ENCODE results near the gene SLC16A3. TPM values are rescaled to one million over a fixed set of nuclear protein-coding genes. Genes with fewer than 3 reads are reported as not detected.

Gene SLC16A3
- total RNA-seq, 1 donor from 2014 or later = 115 TPM

DNA sequence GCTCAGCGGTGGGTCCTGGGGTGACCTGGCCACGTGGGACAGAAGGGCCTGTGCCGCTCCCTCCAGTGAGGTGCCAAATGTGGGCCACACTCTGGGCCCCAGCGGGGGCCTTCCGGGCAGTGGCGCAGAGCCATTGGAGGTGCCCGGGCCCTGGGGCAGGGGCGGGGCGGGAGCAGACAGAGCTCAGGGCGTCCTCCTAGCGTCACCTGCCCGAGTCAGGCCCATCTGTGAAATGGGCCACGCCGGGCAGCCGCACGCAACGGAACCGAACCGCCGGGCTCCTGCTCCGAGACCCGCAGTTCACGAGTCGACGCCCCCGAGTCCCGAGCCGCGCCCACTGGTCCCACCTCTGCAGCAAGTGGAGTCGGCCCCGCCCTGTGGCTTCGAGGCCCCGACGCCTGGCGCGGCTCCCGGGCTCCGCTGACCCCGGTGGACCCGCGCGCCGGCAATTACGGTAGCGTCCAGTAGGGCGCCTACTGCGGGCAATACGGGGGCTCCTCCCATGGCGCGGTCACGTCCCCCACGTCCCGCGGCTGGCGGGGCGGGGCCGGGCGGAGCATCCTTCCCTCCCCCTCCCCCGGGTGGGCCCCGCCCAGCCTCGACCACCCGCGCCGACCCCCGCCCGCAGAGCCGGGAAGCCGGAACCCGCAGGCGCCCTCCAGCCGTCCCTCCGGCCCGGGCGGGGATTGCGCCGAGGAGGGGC, 1.9 kb downstream of the SLC16A3 start:
- intact Hi-C loops (cut with micrococcal nuclease) = no loop called here
- peak; percentile 64 for DNase-seq (ENCODE audit: low spot score)
- Mint-ChIP-seq H3K4me1 (ENCODE audit: low read depth) (peaks cover 6% of the 10 kb centered on the region), H3K4me3 (peak overlapping the region; percentile 94), H3K27me3 (ENCODE audit: insufficient read depth) (no peaks in the 10 kb centered on the region), H3K36me3 (ENCODE audit: low read depth) (peaks cover 2% of the 10 kb centered on the region), H3K9me3 (no peaks in the 10 kb centered on the region), H3K27ac (no peak overlapping the region)

DNA sequence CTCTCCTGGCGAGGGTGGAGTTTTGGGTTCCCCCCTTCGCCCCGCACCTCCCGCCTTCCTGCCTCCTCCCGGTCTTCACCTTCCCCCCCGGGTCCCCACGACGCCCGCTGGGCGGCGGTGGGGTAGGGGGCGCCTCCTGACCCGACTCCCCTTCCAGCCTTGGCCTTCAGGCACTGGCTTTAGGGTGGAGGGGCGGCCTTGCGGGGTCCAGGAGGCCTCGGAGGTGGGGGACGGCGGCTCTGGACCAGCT, 2.4 kb downstream of the SLC16A3 start:
- intact Hi-C loops (cut with micrococcal nuclease) = no loop called here
- Mint-ChIP-seq H3K4me1 (ENCODE audit: low read depth) (peaks cover 11% of the 10 kb centered on the region), H3K4me3 (no peak overlapping the region), H3K27ac (no peak overlapping the region), H3K9me3 (no peaks in the 10 kb centered on the region), H3K27me3 (ENCODE audit: insufficient read depth) (no peaks in the 10 kb centered on the region), H3K36me3 (ENCODE audit: low read depth) (peaks cover 4% of the 10 kb centered on the region)
- no peak for DNase-seq (ENCODE audit: low spot score)

DNA sequence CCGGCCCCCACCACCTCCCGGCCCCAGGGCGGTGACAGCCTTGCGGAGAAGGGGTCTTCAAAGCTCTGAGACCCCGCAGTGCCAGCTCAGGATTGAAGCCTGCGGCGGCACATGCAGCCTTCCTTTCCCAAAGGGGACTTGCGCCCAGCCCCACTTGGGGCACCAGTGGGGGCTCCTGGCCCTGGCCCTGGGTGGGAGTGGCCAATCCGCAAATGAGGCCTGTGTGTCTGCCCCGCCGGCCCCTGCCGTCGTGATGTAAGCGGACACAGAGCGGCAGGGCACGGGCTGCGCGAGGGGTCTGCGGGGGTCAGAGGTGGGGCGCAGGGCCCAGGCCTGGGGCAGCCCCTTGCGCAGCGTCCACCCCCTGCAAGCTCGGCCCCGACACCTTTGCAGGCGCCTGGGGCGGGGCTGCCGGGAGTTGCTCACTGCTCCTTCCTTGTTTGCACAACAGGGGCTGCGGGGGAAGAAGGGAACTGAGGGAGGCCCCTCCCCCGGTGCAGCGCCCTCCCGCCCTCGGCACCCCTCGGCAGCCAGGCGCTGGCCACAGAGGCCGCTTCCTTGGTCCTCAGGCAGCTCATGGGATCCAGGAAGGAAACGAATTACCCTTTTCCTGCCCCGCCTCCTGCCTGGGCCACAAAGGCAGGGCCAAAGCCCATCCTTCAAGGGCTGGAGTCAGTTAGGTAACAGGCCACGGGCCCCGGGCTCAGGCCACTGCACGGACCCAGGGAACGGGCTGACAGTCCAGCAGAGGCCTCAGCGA, 2.9 kb downstream of the SLC16A3 start:
- Mint-ChIP-seq H3K4me1 (ENCODE audit: low read depth) (peaks cover 14% of the 10 kb centered on the region), H3K9me3 (no peaks in the 10 kb centered on the region), H3K27ac (no peak overlapping the region), H3K36me3 (ENCODE audit: low read depth) (peaks cover 4% of the 10 kb centered on the region), H3K27me3 (ENCODE audit: insufficient read depth) (no peaks in the 10 kb centered on the region), H3K4me3 (peak overlapping the region; percentile 26)
- intact Hi-C loops (cut with micrococcal nuclease) = no loop called here
- no peak for DNase-seq (ENCODE audit: low spot score)

DNA sequence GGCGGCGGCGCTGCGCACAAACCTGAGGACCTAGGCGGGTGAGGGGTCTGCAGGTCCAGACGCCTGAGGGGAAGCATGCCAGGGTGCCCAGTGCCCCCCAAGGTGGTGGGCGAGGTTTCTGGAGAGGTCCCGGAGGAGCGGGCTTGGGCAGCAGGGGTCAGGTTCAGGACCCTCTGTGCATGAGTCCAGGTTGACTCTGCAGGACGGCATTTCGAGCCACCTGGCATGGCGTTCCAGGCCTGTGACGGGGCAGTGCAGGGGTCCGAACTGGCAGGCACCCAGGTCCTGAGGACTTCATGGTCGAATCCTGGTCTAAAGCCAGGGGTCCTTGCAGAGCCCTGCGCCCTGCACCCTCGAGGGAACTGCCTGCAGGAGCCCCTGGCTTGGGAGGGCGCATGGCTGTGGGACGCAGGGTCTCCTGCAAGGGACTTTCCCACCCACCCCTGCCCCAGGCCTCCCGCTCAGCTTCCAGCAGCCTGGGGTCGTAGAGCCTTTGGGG, 3.5 kb downstream of the SLC16A3 start:
- intact Hi-C loops (cut with micrococcal nuclease) = no loop called here
- H3K9me3 Mint-ChIP-seq = no peaks in the 10 kb centered on the region
- DNase-seq (ENCODE audit: low spot score) = no peak
- peaks cover 5% of the 10 kb centered on the region for H3K36me3 Mint-ChIP-seq (ENCODE audit: low read depth)
- H3K27ac Mint-ChIP-seq = no peak overlapping the region
- H3K27me3 Mint-ChIP-seq (ENCODE audit: insufficient read depth) = no peaks in the 10 kb centered on the region
- peak overlapping the region; percentile 26 for H3K4me3 Mint-ChIP-seq
- peaks cover 14% of the 10 kb centered on the region for H3K4me1 Mint-ChIP-seq (ENCODE audit: low read depth)

DNA sequence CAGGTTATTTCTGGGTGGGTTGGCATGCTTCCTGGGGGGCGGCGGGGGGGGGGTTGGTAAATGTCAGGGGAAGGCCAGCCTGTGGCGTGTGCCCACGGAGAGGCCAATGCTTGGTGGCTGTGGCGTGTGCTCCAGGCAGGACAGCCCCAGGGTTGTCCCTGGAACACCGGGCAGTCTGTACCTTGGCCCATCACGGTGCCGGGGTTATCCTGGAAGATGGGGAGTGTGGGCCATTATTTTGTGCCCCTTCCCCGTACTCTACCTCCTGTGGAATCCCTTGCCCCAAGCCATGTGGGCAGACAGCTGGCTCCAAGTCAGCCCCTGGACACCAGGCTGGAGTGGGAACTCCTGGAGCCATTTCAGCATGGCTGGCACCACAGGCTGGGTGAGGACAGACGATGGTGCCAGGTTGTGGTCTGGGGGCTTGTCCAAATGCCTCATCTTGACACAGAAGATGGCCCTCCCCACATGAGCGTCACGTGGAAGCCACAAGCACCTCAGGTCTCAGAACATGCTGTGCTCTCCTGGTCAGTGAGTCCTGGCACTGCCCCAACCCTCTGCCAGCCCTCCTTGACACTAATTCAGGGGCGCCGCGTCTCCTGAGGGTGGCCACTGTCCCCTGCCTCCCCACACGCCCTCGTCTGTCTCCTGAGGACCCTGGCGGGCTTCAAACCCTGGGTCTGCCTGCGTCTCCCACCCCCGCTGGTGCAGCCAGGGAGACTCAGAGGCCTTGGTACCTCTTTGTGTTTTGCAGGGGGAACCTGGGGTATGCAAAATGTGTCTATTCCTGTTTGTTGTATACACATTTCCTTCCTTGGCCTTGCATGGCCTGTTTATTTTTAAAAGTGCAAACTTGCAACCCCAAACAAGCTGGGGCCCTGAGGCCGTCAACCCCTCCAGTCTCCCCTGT, 4.3 kb downstream of the SLC16A3 start:
- no peaks in the 10 kb centered on the region for H3K9me3 Mint-ChIP-seq
- no peak for DNase-seq (ENCODE audit: low spot score)
- peaks cover 14% of the 10 kb centered on the region for H3K4me1 Mint-ChIP-seq (ENCODE audit: low read depth)
- no peaks in the 10 kb centered on the region for H3K27me3 Mint-ChIP-seq (ENCODE audit: insufficient read depth)
- intact Hi-C loops (cut with micrococcal nuclease) = no loop called here
- peak overlapping the region; percentile 29 for H3K27ac Mint-ChIP-seq
- peaks cover 7% of the 10 kb centered on the region for H3K36me3 Mint-ChIP-seq (ENCODE audit: low read depth)
- peak overlapping the region; percentile 37 for H3K4me3 Mint-ChIP-seq

DNA sequence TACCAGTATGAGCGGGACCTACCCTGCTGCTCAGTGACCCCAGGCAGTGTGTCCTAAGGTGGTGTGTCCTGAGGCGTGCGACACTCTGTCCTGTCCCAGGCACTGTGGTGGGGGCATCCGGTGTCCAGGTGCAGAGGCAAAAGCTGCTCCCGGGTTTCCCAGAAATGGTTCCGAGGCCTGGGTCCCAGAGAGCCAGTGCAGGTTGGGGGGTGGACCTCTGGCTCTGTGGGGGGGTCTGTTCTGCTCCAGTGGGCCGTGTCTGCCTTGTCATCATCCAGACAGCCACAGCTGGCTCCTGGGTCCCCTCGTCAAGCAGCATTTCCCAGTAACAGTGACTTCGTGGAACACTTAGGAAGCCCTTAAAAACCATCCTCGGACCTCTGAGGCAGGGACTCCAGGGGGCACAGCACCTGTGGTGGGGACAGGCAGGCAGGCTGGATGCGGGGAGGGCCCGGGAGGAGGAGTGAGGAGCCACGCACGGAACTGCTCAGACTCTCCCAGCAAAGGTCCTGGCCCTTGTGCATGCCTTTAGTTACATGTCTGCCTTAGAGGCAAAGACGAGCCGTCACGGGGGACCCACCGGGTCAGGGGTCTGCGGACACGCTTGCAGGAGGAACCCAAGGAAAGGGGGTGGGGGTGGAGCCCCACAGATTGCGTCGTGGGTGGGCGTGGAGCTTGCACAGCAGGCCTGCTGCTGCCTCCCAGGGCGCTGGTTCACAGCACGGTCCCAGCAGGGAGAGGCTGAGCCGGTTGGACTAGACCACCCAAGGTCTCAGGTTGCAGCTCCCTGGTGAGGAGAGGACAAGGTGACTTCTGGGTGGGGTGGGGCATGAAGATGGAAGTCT, 5.6 kb downstream of the SLC16A3 start:
- DNase-seq (ENCODE audit: low spot score) = no peak
- H3K27me3 Mint-ChIP-seq (ENCODE audit: insufficient read depth) = no peaks in the 10 kb centered on the region
- no peaks in the 10 kb centered on the region for H3K9me3 Mint-ChIP-seq
- H3K36me3 Mint-ChIP-seq (ENCODE audit: low read depth) = peaks cover 11% of the 10 kb centered on the region
- H3K4me3 Mint-ChIP-seq = no peak overlapping the region
- no peak overlapping the region for H3K27ac Mint-ChIP-seq
- intact Hi-C loops (cut with micrococcal nuclease) = loop anchor here (5.0 kb wide), 1 partner anchor 38 kb away; the partner anchor contains the start of gene CSNK1D
- peaks cover 24% of the 10 kb centered on the region for H3K4me1 Mint-ChIP-seq (ENCODE audit: low read depth)

DNA sequence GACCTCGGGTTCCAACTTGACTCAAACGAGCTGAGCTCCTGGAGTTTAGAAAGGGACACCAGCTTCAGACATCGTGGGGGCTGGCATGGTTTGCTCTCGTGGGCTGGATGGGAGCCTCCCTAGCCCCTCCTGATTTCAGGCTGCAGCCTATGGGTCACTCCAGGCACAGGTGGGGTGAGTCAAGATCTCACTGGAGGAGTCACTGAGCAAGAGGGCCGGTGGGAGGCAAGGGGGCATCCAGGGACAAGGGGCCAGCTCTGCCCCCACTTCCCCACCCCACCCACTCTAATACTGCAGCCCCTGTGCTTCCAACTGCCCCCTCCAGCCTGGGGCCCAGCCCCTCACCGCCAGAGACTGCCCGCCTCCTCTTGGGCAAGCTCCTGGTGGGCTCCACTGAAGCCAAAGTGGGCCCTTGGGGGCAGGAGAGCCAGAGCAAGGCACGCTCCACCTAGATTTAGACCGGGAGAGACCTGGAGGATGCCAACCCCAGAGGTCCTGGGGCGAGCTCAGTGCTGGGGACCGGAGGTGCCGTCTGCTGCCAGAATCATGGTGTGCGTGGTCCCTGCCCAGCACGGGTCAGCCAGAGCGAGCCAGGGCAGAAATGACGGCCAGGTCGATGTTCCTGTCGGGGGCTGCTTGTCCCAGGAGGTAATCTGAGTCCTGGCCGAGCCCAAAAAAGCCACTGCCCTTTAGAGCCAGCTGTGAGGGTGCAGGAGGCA, 6.4 kb downstream of the SLC16A3 start:
- Mint-ChIP-seq H3K9me3 (no peaks in the 10 kb centered on the region), H3K27ac (no peak overlapping the region), H3K4me3 (no peak overlapping the region), H3K36me3 (ENCODE audit: low read depth) (peaks cover 9% of the 10 kb centered on the region), H3K4me1 (ENCODE audit: low read depth) (peaks cover 23% of the 10 kb centered on the region), H3K27me3 (ENCODE audit: insufficient read depth) (no peaks in the 10 kb centered on the region)
- intact Hi-C loops (cut with micrococcal nuclease) = loop anchor here (5.0 kb wide), 1 partner anchor 37 kb away; the partner anchor contains the start of gene CSNK1D
- DNase-seq (ENCODE audit: low spot score) = no peak

DNA sequence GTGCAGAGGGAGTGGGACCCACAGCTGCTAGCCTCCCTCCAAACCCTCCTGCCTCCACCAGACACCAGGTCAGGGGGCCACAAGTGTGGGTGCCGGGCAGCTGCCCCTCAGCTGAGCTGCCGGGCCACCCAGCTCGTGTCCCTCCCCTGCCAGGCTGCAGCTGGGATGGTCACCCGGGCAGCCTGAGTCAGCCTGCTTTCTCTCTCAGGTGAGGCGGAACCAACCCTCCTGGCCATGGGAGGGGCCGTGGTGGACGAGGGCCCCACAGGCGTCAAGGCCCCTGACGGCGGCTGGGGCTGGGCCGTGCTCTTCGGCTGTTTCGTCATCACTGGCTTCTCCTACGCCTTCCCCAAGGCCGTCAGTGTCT, 6.9 kb downstream of the SLC16A3 start:
- intact Hi-C loops (cut with micrococcal nuclease) = loop anchor here (1.0 to 5.0 kb wide), 2 partner anchors 37 to 86 kb away; partner anchors contain the start of gene CSNK1D
- Mint-ChIP-seq H3K36me3 (ENCODE audit: low read depth) (peaks cover 9% of the 10 kb centered on the region), H3K4me1 (ENCODE audit: low read depth) (peaks cover 28% of the 10 kb centered on the region), H3K4me3 (no peak overlapping the region), H3K27ac (no peak overlapping the region), H3K27me3 (ENCODE audit: insufficient read depth) (no peaks in the 10 kb centered on the region), H3K9me3 (no peaks in the 10 kb centered on the region)
- DNase-seq (ENCODE audit: low spot score) = no peak

DNA sequence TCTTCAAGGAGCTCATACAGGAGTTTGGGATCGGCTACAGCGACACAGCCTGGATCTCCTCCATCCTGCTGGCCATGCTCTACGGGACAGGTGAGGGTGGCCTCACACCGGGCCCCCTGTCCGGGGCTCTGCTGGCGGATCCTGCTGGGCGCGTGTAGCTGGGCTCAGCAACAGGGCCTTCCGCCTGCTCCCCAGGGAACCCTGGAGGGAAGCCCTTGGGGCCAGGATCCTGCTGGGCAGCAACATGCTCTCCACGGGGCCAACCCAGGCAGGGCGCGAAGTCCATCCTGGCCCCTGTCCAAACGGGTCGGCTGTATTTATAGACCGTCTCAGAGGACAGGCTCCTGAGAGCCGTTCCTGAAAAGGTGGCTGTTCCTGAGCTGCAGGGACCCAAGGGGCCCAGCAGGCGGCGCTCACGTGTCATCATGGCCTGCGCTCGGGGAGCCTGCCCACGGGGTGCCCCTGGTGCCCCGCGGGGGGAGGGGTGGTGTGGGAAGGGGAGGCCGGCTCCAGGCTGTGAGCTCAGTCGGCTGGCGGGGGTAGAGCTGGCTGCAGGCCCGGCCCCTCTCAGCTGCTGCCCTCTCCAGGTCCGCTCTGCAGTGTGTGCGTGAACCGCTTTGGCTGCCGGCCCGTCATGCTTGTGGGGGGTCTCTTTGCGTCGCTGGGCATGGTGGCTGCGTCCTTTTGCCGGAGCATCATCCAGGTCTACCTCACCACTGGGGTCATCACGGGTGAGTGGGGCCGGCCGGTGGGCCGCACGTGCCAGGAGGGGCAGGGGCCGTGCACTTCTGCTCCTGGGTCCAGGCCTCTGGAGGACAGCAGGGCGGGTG, 7.5 kb downstream of the SLC16A3 start:
- Mint-ChIP-seq H3K27ac (no peak overlapping the region), H3K4me3 (no peak overlapping the region)

DNA sequence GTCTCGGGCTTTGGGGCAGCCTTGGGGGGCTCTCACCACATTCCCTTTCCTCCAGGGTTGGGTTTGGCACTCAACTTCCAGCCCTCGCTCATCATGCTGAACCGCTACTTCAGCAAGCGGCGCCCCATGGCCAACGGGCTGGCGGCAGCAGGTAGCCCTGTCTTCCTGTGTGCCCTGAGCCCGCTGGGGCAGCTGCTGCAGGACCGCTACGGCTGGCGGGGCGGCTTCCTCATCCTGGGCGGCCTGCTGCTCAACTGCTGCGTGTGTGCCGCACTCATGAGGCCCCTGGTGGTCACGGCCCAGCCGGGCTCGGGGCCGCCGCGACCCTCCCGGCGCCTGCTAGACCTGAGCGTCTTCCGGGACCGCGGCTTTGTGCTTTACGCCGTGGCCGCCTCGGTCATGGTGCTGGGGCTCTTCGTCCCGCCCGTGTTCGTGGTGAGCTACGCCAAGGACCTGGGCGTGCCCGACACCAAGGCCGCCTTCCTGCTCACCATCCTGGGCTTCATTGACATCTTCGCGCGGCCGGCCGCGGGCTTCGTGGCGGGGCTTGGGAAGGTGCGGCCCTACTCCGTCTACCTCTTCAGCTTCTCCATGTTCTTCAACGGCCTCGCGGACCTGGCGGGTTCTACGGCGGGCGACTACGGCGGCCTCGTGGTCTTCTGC, 8.4 kb downstream of the SLC16A3 start:
- no peak for DNase-seq (ENCODE audit: low spot score)
- Mint-ChIP-seq H3K4me1 (ENCODE audit: low read depth) (peaks cover 30% of the 10 kb centered on the region), H3K9me3 (no peaks in the 10 kb centered on the region), H3K36me3 (ENCODE audit: low read depth) (peaks cover 9% of the 10 kb centered on the region), H3K4me3 (no peak overlapping the region), H3K27me3 (ENCODE audit: insufficient read depth) (no peaks in the 10 kb centered on the region), H3K27ac (no peak overlapping the region)
- intact Hi-C loops (cut with micrococcal nuclease) = loop anchor here (5.0 kb wide), 1 partner anchor 35 kb away; the partner anchor contains the start of gene CSNK1D

More for the DNA sequence above, 7.5 kb downstream of the SLC16A3 start:
- peak; percentile 60 for DNase-seq (ENCODE audit: low spot score)
- Mint-ChIP-seq H3K9me3 (no peaks in the 10 kb centered on the region), H3K36me3 (ENCODE audit: low read depth) (peaks cover 9% of the 10 kb centered on the region), H3K4me1 (ENCODE audit: low read depth) (peaks cover 30% of the 10 kb centered on the region), H3K27me3 (ENCODE audit: insufficient read depth) (no peaks in the 10 kb centered on the region)
- intact Hi-C loops (cut with micrococcal nuclease) = loop anchor here (1.0 to 5.0 kb wide), 2 partner anchors 36 to 85 kb away; partner anchors contain the start of gene CSNK1D
